NCI-H69 (cell line): ENCODE data around the gene GRIK2.
"Not testable (repeated sequence)": the region's sequence is repeated elsewhere in the genome, so short reads cannot be mapped to it uniquely, and the experiment has no call there.

Source experiments
- DNase-seq: peaks from one replicate; lab custom pipeline; 2025; lab: John Stamatoyannopoulos, UW

GRIK2 gene

GRCh38 chr6:101630941-101631340 lies 237.4 kb downstream of the GRIK2 start:
- peak; percentile 51 for DNase-seq

DNA sequence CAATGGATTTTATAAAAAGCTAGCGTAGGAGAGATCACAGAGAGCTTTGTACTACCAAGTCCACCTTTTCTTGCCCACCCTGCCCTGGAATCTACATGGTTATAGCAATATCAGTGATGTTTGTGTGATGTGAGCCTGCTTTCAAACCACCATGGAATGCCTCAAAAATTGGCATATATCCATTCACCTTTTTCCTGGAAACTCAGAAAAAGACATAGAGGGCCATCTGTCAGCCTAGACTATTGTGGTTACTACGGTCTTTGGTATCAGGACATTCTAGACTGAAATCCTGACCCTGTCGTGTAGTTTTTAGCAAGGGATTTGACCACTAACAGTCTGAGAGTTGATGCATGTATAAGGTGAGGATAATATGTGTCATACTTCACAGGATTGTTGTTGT lies 239.6 kb downstream of the GRIK2 start:
- DNase-seq = no peak

DNA sequence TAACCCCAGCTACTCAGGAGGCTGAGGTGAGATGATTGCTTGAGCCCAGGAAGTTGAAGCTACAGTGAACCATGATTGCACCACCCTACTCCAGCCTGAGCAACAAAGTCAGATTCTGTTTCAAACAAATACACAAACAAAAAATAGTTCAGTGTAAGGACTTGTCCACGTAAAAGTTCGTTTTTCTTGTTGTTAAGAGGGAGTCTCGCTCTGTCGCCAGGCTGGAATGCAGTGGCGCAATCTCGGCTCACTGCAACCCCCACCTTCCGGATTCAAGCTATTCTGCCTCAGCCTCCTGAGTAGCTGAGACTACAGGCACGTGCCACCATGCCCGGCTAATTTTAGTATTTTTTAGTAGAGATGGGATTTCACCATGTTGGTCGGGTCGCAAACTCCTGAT lies 245.4 kb downstream of the GRIK2 start:
- not testable (repeated sequence) for DNase-seq

GRCh38 chr6:101640131-101640530 lies 246.6 kb downstream of the GRIK2 start:
- peak; percentile 74 for DNase-seq

DNA sequence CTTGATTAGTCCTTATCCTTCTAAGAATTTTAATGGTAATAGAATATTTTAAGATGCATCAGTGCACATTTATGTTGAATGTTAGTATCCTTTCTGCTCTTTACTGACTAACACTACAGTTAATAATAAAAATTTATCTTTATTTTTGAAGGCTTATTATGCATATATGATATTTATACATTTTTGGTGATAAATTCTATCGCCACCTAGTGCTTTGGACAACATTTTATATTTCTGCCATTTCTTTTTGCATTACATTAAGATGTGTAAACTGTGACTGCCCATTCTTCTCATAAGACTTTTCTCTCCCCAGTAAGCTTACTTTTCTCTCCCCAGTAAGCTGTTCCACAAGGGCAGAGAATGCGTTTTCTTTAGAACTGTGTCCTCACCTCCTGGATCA lies 252.3 kb downstream of the GRIK2 start:
- peak; percentile 38 for DNase-seq

DNA sequence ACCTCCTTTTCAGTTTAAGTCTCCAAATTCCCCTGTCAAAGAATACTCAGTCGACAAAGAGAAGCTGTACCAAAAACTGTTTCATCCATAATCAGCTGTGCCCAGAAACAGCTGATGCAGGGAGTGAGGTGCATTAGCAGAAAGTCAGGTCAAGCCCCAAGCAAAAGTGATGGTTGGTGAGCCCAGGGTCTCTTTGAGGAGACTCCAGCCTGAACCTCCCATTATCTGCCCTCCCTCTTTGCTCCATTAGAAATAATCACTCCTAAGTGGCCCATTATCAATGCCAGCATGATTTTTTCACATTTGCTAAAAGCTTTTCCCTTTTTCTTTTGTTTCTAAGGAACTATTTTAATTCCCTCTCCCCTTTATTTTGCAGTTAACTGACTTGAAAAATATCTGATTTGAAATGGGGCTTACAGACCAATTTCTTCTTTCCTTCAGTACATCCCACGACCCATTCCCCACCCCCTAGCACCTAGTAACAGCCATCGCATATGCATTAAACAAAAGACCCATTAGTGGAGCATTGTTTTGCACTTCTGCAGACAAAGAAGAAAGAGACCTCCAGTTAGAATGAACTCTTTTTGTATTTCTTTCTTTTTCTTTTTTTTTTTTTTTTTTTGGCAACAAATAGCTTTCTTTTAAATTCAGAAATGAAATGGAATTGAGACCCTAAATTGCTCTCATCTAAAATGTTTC lies 257.0 kb downstream of the GRIK2 start:
- DNase-seq = peak; percentile 36

GRCh38 chr6:101652079-101652478 lies 258.6 kb downstream of the GRIK2 start:
- DNase-seq = no peak

- DNase-seq = no peak
Observed at GRCh38 chr6:101655109-101655508, 261.6 kb downstream of the GRIK2 start.

DNA sequence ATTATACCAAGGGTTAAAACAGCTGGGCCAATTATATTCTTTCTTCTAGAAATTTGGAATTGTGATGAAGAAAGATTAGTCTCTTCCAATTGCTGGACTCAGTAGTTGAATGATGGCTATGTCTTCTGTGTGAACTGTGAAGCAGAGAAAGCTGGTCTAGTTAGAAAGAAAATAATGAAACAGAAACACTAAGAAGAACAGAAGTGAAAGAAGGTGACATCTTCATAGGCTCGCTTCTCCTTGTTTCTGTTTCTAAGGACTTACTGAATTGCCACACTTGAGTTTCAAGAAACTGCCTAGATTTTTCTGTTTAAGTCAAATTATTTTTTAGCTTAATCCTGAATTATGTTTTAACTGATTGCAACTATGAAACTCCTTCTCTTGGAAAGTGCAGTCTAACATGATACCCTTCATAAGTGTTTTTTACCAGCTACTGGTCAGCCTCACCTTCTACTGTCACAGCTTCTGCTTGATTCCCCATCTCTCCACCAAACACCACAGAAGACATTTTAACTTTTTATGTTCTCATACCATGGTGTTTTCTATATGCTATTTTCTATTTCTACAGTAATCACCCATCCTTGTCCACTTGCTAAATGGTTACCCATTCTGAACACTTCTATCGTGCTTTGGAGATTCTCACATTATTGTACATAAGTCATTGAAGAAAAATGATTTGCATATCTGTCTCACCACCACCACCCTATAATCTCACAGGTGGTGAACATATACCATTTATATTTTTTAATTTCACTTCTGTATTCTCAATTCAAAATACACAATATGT lies 268.8 kb downstream of the GRIK2 start:
- no peak for DNase-seq

- DNase-seq = peak; percentile 84
Observed at GRCh38 chr6:101663100-101663499, 269.6 kb downstream of the GRIK2 start.

DNA sequence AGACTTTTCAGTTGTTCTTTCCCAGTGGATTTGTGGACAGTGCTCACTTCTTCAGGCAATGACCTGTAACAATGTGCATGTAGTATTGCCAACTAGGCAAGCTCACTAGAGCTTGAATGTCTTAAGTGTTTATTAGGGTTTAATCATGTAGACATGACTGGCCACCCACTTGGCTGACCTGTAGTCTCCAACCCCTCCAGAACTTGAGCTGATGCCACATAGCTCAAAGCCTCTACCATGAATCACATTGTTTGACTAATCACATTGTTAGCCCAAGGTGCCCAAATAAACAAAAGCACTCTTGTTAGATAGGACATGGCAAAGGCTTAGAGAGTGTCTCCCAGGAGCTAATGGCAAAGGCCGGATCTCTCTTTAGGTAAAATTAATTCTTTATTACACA lies 272.7 kb downstream of the GRIK2 start:
- peak; percentile 63 for DNase-seq

DNA sequence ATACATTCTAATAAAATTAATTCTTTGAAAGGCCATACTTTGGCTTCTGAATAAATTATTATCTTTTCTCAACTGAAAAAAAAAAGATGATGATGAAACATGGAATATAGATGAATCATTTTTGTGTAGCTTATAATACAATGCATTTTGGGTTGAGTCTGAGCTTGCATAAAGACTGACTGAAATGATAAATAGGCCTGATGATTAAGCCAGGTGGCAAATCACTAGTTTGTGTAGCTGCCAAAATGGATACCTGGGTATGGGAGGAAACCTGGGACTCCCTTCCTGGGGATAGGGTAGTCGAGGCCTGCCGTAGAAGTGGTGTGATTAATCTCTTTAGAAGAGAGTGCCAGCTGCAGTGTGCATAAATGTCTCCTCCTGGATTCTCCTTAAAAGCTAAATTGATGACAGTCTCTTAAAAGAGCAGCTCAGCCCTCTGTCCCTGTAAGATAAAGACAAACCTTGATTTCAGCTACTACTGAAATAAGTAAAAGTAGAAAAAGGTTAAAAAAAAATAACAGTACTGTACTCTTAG lies 275.1 kb downstream of the GRIK2 start:
- peak; percentile 98 for DNase-seq

GRCh38 chr6:101676187-101676586 lies 282.7 kb downstream of the GRIK2 start:
- no peak for DNase-seq

DNA sequence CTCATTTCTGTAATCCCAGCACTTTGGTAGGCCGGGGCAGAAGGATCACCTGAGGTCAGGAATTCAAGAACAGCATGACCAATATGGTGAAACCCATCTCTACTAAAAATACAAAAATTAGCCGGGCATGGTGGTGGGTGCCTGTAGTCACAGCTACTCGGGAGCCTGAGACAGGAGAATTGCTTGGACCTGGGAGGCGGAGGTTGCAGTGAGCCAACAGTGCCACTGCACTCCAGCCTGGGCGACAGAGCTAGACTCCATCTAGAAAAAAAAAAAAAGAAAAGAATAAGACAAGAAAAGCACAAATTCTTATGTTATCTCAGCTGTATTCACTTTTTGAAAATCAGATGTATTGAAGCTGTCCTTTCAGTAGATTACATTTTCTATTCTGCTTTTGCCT lies 289.4 kb downstream of the GRIK2 start:
- DNase-seq = no peak

GRCh38 chr6:101683884-101684283 lies 290.4 kb downstream of the GRIK2 start:
- DNase-seq = no peak

DNA sequence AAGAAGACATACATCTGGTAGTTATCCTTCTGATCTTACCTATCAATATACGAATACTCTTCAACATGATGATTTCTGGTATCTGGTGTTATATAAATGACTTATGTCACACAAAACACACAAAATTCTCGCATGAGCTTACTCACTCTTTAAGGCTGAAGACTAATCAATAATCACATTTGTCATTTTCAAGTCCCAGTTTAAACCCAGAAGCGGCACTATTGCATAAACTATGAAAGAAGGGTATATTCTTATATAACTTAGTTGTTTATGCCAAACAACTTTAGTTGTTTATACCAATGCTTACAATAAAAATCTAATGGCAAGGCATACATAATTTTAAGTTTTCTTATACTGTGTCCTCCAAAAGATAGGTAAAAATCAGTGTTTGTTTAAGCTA lies 293.1 kb downstream of the GRIK2 start:
- DNase-seq = no peak

DNA sequence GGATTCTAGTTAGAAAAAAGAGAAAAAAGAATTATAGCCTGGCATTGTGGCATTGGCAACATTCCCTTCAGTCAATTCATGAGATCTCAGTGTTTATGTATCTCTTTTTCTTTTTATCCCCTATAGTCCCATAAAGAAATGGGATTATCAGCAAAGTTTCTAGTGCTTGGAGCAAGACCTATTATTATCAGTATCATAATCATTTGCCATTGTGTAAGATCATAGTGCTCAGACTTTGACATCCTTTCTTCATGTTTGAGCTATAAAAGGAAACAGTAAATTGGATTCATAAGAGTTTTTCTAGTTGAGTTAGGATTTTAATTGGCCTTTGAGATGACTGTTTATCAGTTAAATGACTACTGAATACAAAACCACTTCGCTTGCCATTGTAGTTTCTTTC lies 295.6 kb downstream of the GRIK2 start:
- DNase-seq = peak; percentile 27

DNA sequence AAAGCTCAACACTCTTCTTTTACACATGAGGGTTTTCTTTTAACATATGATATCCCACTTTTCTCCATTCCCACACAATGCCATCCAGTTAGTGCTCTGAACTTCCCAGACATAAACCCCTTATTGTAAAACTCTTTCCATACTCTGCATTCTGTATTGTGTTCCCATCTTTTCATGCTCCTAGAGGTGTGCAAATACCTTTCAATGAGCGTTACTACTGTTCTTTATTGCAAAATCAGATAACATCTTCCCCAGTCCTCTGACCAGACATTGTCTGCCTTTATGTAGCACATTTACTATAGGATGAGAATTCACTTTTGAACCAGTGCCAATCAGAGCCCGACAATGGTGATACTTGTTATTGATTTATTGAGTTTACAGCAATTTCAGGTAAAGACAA lies 296.2 kb downstream of the GRIK2 start:
- no peak for DNase-seq

DNA sequence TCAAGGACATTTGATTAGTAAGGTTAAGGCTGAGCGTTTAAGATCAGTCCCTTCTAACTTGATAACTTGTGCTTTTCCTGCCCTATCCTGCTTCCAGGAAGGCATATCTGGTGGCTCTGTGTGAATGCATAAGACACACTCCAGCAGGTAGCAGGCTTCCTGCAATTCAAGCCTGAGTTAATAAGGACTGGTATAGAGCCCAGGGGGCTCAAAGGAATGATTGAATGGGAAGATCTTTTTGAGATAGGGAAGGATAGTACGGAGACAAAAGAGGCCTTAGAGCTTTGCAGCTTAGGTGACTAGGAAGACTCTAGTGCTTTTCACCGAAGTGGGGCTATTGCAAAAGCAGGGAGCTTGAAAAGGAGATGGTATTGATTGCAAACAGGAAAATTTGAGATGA lies 307.1 kb downstream of the GRIK2 start:
- DNase-seq = peak; percentile 22

DNA sequence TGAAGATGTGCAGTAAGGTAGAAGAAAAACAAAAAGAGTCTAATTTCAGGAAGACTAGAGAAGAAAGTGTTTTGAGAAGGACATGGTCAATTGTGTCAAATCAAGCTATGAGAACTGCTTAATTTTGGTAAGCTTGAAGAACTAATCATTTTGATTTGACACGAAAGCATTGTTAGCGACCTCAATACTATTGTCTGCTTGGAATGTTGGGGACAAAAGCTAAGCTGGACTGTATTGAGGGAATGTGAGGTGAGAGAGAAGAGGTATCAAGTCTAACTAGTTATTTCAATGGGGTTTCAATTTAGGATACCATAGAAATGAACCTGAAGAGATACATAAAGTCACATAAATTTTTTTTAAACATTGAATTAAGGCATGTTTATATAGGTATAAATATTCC lies 309.8 kb downstream of the GRIK2 start:
- DNase-seq = no peak

- DNase-seq = no peak
Observed at GRCh38 chr6:101705866-101706265, 312.4 kb downstream of the GRIK2 start.

DNA sequence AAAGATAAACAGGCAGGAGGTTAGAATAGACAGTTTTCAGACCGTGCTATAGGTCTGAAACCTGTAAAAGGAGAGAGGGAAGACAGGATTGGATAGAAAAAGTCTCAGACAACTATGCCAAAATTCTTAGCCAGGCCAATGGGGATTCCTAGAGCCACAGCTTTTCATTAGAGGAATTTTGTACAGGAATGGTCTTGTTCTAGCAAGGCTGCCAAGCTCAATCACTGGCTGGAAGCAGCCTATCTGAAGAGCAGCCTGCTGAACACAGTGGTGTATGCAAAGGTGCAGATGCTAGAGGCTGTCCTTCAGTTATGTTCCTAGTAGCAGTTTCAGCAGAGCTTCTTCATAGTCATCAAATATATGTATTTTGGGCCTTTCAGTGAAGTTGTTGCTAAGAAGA lies 313.1 kb downstream of the GRIK2 start:
- peak; percentile 25 for DNase-seq

DNA sequence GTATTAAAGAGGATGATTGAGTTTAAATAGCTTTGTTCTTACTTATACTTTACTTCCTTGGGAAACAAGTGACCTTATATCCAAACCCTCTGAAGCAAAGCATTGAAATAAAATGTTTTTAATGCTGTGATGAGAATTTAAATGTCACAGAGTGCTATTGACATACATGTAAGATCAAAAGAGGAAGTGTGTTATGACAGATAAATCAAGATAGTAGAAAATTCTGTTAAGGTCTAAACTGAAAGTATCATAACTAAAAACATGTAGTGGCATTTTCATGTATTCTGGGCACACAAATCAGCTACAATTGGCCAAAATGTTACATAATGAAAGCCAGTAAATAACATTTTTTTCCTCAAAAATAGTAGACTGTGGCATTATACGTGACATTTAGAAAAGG lies 318.0 kb downstream of the GRIK2 start:
- DNase-seq = no peak
